Activated CD8-positive, alpha-beta memory T cell treated with anti-CD3 and anti-CD28 coated beads, Interleukin-2, amount 50 U/mL, for 1 hour (primary cell): Measurements from ENCODE around the gene PRPF6.

Source experiments
- DNase-seq: peaks from one replicate; pipeline ENCODE4 v3.0.0-alpha.2; 2020; ENCODE audit errors: extremely low read depth

The PRPF6 gene

GRCh38 chr20:64035933-64036345, 55.0 kb downstream of the PRPF6 start, which contains the start of gene C20orf204:
C20orf204 (plus strand) TSS chr20:64036182; CDS start chr20:64036324, 142 bp downstream.
- no peak for DNase-seq

DNA sequence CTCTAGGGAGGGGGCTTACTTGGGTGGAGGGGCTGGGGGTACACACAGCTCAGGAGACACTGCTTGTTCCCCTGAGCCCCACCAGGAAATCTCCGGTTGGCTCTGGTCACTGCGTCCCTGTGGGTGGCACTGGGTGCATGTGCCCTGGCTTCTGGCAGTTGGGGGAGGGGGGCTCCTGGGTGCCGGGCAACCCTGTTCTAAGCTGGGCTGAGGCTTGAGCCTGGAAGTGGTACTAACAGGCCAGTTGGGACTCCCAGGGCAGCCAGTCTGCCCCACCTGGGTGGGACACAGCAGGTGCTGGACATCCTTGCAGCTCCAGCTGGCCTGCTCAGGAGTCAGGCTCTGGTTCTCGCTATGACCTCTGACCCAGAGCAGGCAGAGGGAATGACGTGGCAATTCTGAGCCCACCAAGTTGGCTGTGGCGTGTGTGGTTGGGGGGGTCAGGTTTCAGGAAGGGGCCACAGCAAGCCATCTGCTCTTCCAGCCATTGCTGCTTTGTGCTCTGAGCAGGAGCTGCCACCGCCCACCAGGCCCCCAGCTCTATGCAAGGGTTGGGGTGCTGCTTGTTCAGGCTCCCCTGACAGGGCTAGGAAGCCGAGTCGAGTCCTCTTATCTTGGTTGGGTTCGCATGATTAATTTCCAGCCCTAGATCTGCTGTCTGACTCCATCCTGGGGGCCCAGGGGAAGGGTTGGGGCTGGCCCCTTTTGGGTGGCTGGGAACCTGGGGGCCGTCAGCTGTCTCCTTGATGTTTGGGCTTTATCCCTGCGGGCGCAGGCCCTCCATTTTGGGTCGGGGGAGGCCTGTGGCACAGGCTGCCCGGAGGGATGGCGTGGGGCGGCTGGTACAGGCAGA, 55.6 kb downstream of the PRPF6 start:
- DNase-seq, result no peak

GRCh38 chr20:64037199-64037497, 56.2 kb downstream of the PRPF6 start:
- DNase-seq, result no peak

GRCh38 chr20:64037498-64038213, 56.7 kb downstream of the PRPF6 start:
- DNase-seq, result no peak

DNA sequence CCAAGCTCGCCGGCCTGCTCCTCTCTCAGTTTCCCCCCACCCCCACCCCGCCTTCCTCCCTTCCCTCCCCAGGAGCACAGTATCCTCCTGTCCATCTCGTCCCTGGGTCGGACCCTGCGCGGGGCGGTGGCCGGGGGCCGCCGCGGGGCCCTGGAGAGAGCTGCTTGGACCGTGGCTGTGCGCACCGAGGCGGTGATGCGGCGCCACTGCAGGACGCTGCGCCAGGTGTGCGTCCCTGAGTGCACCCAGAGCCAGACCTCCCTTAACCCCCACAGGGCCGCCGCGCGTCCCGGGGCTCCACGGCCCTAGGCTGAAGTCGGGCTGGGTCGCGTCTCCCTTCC, 57.3 kb downstream of the PRPF6 start:
- DNase-seq, result no peak

DNA sequence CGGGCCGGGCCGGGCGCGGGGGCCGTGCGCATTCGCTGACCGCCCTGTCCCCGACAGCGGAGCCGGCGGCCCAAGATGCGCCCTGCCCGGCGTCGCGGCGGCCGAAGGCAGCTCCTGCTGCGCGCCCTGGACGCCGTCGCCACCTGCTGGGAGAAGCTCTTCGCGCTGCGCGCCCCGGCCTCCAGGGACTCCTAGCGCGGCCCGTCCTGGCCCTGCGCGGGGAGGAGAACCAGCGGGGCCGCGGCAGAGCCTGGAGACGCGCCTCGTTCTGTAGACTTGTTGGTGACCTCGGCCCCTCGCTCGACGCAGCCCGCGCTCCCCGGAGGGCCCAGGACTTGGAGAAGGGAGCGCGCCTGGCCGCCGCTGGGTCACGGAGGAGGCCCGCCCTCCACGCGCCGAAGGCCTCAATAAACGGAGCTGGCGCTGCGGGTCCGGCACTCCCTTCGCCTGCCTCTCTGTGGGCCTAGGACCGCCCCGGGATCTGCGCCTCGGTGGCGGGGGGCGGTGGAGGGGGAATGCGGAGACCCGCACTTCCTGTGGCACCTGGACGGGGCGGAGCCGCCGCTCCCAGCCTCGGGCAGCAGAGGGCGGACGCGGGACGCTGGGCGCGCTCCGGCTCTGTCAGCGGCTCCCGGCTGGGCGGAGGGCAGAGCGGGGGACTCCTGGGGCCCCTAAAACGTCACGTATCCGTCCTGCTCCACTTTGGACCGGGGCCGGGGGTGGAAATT, 57.8 kb downstream of the PRPF6 start:
- peak; percentile 40 for DNase-seq

GRCh38 chr20:64039293-64040160, 58.6 kb downstream of the PRPF6 start:
- DNase-seq, result no peak

DNA sequence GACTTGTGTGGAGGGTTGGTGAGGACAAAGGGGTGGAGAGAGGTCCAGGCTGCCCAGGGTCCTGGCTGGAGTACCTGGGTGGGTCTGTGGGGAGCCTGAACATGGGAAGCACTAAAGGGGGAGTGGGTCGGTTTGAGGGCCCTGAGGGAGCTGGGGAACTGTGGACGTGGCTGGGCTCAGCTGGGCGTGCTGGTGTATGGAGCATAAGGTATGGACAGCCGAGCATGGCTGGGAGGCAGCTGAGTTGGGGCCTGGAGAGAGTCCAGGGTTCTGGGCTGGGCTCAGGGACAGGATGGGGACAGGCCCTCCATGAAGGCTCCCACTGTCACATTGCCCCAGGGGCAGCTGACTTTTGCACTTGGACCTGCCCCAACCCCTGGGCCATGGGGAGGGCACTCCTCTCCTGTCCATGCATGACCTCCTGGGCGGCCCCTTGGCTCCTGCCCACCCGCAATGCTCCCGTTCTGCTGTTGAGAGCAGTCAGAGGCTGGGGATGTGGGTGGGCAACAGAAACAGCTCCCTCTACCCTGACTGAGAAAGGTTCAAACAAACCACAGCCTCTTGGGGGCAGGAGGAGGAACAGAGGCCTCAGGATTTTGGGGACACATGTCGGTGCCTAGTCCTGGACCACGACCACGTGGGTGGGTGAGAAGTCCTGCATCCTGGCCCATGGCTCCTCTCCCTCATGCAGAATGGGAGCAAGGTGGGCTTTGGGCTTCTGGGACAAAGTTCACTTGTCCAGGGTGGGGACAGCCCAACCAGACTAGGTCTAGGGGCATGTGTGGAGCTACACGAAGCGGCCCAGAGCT, 59.5 kb downstream of the PRPF6 start:
- DNase-seq, result no peak

DNA sequence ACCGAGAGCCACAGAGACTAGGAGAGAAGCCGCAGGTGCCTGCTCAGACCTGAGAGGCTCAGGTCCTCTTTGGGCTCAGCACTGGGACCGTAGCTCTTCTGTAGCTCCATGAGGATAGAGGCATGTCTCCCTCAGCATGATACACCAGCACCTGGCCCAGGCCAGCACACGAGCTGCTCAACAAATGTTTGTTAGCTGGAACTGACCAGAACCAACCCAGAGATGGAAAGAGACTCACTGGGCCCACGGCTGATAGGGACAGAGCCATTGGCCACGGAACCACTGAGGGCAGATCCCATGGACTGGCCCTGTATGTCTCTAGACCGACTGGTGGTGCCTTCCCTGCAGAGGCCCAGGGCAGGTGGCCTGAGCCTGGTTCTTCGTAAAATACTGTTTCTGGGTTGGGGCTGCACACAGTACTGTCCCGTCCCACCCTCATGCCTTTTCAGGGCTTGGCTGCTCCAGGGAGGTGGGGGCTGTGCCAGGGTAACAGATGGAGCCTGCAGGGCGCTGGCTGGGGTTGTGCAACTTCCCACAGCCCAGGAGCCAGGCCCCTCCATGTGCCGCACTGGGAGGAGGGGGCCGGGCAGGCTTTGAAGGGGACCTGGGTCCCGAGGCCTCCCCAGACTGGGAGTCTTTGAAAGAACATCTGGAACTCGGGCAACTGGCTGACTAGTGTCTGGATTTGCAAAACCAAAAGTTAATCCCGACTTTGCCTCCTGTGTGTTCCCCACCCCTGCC, 60.3 kb downstream of the PRPF6 start:
- no peak for DNase-seq

GRCh38 chr20:64041781-64042053, 60.8 kb downstream of the PRPF6 start:
- DNase-seq, result no peak

GRCh38 chr20:64042054-64042781, 61.3 kb downstream of the PRPF6 start:
- no peak for DNase-seq

GRCh38 chr20:64043768-64044167, 62.8 kb downstream of the PRPF6 start:
- no peak for DNase-seq

DNA sequence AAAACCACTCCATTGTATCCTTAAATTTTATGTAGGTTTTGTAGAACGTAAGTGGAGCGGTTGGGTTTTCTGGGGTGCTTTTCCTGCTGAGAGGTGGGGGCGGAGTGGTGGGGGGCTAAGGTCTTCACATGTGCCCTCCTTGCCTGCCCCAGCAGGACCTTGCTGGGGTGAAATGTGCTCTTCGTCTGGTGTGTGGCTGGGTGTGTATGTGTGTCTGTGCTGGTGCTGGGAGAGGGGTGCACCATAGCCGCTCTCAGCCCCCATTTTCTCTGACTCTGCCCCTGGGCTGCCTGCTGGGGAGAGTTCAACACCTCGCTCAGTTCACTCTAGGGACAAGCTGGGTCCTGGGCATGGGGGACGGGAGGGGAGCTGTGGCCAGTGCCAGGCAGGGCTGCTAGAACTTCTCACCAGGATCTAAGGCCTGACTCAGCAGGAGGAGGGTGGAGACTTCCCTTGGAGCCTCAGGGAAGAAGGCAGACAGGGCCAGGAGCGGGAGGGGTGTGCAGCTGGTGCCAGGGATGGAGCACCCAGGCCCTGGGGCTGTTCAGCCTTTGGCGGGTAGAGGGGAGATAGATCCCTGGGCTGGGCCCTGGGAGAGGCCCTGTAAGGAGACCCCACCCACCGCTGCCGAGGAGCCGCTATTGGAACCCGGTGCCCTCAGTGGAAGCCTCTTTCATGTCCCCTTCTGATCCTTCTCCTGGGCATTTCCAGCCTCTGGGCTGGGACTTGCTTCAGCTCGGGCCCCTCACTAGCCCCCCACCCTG, 63.7 kb downstream of the PRPF6 start:
- no peak for DNase-seq

- DNase-seq, result no peak
Measured at GRCh38 chr20:64045346-64046011, 64.5 kb downstream of the PRPF6 start.

- no peak for DNase-seq
Measured at GRCh38 chr20:64047046-64047389, 66.1 kb downstream of the PRPF6 start.

DNA sequence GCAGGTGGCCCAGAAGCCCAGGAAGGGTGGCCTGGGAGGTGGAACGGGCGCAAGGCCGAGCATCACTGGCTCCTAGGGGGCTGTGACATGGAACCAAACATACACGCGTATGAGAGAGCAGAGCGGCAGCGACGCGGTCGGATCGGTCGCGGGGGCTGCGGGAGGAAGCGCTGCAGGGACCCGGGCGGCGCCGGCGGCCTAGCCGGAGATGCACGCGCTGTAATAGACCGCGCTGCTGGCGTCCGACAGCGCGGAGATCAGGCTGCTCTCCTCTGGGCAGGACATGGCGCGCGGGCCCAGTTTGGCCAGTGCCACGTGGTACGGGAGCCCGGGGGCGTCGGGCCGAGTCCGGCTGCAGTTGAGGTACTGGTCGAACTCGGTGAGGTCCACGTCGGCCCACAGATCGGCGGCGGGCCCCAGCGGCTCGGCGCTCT, 67.1 kb downstream of the PRPF6 start:
- no peak for DNase-seq

GRCh38 chr20:64048402-64049044, 67.6 kb downstream of the PRPF6 start:
- no peak for DNase-seq
